CD4-positive, alpha-beta T cell treated with Interleukin-10 for 1 hour (primary cell): ENCODE results near the gene ZC3H6.
A peak's percentile ranks its signal among the peaks of the same experiment; 100 is the strongest.
"Not testable (repeated sequence)": the region's sequence is repeated elsewhere in the genome, so short reads cannot be mapped to it uniquely, and the experiment has no call there.

Source experiments
- DNase-seq: peaks from one replicate; pipeline ENCODE4 v3.0.0-alpha.2; 2020

ZC3H6 gene

DNA sequence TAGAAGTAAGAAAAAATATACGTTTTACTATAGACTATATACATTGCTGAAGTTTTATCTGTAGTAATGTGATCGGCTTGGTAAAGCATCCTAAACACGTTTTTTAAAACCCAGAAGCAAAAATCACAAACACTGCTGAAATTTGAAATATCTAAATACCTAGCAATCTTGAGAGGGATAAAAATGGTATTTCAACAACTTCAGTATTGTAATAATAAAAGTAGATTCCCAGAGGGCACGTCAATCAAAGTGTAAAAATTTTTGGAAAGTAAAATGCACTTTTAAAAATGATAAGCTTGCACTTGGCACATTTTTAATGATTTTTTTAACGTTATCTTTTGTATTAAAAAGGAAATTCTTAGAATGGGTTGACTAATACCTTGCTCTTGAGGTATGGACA lies 1.6 kb downstream of the ZC3H6 start:
- no peak for DNase-seq

DNA sequence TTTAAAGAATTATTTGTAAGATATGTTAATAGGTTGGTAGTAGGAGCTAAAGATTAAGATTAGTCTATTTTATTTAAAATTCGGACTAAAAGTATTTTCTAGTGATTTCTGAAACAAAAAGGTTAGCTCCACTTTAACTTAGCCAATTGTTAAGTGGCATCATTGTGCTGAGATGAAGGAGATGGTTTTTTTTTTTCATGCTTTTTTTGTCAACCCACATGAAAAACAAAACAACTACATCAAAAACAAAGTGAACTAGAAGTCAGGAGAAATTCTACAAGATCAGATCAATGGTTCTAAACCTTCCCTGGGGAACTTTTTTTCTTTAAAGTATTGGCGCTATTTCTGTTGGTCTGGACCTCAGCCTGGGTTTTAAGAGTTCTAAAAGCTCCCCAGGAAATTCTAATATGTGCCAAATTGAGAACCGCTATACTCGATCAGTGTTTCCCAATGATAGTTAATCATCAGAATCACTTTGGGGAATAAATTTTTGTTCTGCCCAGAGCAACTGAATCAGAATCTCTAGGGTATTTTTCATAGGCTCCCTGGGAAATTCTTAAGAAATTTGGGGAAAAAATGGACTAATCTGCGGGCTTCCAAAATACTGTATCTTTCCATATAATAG lies 2.3 kb downstream of the ZC3H6 start:
- peak; percentile 7 for DNase-seq

DNA sequence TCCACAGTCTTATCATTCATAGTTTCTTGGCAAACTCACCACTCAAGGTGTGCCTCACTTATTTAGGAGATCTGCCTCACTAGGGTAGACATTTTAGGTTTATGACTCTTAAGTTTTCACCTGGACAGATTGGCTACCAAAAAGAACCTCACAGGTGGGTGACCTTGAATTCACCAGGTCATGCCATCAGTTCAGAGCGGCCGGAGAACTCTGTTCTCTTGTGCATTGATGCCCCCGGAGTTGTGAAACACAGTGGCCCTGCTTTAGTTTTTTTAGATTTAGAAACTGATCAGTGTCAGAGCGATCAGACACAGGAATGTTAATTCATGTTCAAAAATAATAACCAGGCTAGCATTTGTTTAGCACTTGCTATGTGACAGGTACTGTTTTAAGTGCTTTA lies 6.7 kb downstream of the ZC3H6 start:
- DNase-seq: not testable (repeated sequence)

DNA sequence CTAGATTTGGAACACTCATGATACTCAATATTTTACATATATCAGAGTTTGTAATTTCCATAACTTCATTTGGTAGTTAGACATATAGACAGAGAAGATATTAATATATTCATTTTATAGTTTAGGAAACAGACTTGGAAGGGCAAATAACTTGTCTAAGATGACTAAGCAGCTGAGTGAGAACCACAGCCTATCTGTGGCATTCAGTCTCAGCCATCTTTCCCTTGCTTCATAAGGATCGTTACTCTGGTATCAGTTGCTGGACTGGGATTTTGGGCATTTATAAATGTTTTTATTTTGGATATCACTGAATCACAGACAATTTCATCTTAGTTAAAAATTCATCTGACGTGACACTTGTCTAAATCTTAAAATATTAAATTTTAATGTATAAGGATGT lies 8.1 kb downstream of the ZC3H6 start:
- not testable (repeated sequence) for DNase-seq

DNA sequence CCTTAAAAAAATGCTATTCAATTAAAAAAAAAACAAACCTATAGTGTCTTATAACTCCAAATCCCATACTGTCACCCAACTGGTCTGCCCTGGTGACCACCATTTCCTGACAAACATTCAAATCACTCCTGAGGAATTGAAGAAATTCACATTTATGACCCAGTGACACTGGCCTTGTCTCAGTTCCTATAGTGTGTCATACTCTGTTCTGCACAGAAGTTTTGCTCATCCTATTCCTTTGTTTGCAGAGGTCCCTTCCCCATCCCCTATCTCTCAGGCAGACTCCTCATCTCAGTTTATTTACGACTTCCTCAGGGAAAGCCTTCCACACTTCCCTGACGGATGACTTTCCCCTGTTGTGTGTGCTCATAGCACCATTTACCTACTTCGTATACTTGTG lies 14.7 kb downstream of the ZC3H6 start:
- DNase-seq: no peak

DNA sequence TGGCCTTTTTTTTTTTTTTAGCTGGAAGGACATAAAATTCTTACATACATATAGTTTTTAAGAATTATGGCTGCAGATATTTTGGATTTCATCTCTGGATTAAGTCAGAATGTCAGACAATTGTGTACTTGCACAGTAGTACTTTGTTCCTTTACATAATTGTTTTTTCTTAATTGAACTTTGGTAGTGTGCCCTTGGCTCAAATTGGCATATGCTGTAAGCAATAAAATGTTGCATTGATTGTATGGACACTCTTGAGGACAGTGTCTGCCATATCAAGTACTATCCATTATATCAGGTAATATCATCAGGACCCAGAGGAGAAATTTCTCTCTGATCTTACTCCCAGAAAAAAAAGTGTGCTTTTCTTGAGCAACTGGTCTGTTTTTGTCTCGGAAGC lies 15.3 kb downstream of the ZC3H6 start:
- no peak for DNase-seq

DNA sequence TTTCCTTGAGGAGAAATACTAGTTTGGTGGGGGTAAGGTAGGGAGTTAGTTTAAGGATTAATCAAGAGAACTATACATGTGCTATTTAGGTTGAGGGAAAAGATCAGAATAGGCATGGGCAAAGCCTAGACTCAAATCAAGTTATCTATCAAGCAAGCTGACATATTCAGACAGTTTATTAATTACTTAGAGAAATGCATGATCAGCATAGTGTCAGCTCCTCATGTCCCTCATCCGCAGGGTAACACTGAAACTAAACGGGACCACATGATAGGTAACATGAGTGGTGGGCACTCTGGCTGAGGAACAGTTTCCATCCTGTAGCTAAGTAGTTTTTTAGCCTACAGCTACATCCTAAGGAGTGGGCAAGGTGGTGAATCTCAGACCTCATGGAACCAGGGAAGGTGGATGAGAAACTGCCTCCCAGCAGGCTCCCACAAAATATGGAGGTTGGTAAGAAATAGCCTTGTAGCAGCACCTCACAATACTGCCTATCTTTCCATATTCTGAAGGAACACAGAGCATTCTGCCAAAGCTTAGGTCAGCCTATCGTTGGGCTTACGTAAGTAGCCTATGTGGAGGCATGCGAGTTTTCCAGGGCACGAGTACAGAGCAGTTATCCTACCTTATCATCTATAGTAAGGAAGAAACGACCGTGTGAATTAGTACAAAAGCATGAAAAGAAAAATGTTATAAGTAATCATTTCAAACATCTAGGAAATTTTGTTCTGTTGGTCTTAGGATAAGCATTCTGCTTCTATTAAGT lies 18.4 kb downstream of the ZC3H6 start:
- no peak for DNase-seq

DNA sequence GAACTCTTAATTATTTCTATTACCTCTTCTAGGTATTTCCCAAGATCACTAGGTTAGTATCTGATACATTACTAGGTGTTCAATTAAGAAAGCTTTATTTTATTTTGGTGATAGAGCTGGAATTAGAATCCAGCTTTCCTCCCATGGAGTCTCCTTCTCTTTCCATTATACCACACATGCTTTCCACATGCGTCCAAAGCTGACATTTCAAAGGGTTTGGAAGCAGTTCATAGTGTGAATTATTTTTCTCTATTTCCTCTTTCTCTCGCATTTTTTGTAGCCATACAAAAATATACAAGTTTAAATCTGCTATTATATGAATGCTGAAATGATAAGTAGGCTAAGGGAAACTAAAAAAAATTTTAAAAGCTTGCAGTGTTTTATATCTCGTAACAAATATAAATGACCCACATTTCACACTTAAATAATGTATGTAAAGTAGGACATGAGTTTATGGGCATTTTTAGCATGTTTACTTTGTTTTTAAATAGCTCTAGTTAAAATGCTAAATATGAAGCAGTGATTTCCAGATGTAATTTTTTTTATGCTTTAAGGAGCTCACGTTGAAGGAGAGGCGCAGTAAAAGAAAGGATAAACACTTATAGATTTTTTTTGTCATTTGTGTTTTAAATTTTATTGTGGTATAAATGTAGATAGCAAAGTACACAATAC lies 20.1 kb downstream of the ZC3H6 start:
- DNase-seq: no peak

DNA sequence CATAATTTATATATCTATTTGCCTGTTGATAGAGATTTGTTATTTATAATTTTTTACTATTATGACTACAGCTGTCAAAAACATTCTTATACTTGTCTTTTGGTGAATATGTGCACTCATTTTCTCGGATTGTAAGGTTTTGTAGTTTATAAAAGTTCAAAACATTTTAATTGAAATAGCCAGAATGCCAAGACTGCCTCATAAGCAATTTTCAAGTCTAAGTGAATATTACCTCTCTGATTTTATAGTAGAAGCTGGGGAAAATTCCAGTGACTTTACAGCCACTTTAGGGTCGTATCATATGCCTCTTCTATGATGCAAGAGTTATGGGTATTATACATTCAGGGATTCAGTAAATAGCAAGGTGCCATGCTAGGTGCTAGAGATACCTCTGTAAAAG lies 21.0 kb downstream of the ZC3H6 start:
- no peak for DNase-seq

DNA sequence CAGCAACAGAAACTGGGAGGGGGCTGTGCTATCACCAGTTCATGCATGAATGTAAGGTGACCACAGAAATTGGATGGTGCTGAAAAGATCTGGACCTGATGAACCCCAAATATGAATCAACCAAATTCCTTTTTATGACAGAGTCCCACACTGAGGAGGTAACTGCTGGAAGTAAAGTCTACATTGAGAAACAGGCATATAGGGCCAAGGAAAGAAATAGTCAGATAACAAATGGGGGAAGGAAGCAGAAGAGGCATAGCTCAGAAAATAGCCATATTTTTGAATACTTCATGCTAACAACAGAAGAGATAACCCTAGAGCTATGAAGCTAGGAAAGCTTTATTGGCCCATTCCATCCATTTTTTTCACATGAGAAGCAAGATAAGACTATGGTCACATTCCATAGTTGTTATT lies 25.8 kb downstream of the ZC3H6 start:
- no peak for DNase-seq

DNA sequence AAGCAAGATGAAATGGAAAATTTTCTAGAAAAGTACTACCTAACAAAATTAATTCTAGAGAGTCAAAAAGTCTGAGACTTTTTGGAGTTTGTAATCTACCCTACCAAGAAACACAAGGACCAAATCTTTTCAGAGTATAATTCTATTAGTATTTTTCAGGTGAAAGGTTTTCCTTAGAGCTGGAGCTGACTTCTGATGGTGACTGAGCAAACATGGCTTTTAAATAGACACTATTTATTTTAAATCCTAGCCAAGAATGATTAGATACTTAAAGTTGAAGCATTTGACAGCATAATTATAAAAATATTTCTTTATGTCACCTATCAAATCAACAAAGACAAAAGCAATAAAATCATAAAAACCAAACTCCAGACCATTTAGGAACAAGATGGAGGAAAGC lies 26.6 kb downstream of the ZC3H6 start:
- no peak for DNase-seq

DNA sequence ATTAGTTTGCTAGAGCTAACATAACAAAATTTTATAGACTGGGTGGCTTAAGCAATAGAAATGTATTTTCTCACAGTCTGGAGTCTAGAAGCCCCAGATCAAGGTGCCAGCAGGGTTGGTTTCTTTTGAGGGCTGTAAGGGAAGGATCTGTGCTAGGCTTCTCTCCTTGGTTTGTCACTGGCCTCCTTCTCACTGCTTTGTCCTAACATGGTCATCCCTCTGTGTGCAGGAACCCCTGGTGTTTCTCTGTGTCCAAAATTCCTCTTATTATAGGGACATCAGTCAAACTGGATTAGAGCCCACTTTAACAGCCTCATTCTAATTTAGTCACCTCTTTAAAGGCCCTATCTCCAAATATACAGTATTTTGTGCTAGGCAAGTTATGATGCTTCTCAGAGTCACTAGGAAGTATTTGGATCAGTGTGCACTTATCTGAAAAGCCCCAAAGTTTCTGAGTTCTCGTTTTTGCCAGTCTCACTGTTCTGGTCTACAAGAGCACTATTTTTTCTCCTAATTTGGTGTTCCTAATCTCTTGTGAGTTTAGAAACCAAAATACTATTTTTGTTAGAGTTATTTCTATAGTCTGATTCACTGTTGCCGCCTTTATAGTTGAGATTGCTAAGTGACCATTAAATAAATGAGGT lies 29.0 kb downstream of the ZC3H6 start:
- DNase-seq: no peak

DNA sequence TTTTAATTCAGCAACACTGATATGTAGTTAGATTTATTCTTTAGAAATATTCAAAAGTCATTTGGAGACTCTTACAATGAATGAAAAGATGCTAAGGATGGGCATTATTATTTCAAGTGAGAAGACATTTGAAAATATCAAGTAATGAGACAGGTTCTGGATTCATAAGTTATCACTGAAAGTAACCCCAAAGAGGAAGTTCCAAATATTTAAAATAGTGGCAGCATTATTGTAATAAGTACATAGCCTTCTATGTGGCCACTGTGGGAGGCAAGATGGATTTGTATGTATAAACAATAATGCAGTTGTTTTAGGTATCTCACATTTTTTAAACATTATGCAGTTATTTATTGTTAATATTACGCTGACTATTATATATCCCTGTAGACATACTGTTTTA lies 29.7 kb downstream of the ZC3H6 start:
- DNase-seq: no peak

DNA sequence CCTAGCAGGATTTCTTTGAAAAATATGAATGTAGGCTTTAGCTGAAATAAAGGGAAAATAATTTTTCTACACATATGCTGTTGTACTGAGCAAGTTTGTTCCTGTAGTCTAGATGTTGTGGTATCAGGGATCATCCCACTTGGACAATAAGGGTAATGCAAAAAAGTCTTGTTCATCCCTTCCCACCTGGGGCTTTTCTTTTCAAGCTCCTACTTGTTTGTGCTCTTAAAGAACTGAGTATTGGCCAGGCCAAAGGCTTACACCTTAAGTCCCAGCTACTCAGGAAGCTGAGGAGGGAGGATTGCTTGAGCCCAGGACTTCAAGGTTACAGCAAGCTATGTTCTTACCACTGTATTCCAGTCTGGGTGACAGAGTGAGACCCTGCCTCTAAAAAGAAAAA lies 35.5 kb downstream of the ZC3H6 start:
- no peak for DNase-seq

DNA sequence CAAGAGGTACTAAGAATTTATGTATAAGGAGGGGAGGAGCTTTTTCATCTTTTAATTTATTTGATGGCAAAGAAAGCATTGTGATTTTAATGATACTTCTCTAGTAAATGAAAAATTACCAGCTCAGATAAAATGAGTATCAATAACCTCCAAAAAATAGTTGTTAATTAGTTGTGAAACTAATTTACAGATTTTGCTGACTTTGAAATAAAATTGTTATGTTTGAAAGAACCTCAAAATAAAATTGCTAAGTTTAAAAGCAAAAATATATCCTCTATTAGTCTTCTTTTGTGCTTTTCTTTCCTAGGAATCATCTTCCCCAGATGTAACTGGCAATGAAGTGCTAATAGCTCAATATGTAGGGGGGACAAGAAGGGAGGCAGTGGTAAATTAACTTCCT lies 36.5 kb downstream of the ZC3H6 start:
- DNase-seq: no peak

DNA sequence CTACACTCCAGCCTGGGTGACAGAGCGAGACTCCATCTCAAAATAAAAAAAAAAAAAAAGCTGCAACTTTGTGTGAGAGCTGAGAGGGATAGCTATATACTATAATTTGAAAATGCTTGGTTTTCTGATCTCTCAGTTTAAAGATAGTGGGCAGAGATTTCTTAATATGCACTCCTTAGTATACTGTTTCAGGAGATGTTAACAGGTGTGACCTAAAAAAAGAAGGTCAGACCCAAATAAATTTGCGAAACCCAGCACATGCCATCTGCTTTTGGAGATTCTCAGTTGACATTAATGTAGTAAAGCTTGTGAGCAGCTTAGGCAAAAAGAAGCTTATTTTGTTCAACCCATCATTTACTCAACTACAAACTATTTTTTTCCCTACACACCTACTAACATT lies 37.4 kb downstream of the ZC3H6 start:
- DNase-seq: no peak

DNA sequence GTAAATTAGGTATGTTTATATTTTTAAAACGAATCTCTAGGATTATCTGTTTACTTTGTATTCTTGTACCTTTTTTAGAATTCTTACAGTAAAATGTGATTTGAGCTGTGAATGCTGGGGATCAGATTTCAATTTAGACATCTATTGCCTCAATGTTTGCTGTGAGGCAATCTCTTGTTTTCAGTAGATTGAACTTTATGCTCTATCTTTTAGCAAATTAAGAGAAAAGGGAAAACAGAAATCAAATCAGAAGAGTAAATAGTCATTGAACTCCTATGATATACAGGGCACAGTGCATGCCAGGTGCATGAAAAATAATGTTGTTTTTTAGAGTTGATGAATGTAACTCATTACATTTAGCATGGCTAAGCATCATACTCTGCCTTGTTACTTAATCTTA lies 39.5 kb downstream of the ZC3H6 start:
- DNase-seq: no peak

DNA sequence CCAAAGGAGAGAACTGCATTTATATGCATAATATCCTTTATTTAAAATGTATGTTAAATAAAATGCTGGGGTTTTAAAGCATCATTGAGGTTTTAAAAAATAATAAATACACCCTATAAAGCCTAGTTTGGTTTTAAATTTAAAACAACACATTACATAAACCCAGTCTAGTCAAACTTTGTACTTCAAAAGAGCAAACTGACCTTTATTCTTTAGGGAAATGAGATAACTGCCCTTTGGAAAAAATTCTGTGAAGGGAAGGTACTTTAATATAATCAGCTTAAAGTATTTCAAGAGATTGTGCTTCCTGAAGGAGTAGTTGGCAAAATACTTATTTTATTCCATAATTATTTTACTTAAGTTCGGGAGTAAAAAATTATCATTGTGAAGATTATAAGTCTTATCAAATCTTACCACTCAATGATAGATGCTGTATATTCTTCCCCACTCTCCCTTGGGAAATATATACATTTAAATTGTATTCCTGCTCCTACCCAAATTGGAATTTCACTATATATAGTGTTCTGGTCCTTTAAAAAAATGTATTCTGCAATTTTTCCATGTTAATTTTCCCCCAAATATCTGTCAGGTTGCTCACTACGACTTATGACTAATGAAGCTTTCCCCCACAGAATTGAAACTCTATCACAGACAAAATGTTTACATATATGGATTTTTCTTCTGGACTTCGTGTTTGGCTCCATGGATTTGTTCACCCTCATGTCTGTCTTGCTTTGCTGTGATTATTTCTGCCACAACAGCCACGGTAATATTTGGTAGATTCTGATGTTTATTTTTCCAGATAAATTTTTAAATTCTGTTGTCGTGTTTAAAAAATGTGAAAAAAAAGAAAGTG lies 42.1 kb downstream of the ZC3H6 start:
- no peak for DNase-seq

DNA sequence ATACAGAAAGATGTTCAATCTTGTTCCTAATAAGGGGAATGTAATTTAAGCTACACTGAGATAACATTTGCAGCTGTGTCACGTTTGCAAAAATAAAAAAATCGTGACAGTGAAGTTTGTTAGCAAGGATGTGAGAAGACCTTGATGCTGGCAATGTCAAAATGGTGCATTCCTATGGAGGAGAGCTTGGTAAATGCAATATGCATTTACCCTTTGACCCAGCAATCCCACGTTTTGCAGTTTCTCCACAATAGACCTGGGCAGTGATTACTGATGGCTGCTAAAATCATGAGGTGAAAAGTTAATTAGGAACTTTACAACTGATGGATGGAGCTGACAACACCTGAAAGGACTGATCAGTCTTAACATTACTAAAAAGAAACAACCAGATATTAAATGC lies 43.1 kb downstream of the ZC3H6 start:
- no peak for DNase-seq

DNA sequence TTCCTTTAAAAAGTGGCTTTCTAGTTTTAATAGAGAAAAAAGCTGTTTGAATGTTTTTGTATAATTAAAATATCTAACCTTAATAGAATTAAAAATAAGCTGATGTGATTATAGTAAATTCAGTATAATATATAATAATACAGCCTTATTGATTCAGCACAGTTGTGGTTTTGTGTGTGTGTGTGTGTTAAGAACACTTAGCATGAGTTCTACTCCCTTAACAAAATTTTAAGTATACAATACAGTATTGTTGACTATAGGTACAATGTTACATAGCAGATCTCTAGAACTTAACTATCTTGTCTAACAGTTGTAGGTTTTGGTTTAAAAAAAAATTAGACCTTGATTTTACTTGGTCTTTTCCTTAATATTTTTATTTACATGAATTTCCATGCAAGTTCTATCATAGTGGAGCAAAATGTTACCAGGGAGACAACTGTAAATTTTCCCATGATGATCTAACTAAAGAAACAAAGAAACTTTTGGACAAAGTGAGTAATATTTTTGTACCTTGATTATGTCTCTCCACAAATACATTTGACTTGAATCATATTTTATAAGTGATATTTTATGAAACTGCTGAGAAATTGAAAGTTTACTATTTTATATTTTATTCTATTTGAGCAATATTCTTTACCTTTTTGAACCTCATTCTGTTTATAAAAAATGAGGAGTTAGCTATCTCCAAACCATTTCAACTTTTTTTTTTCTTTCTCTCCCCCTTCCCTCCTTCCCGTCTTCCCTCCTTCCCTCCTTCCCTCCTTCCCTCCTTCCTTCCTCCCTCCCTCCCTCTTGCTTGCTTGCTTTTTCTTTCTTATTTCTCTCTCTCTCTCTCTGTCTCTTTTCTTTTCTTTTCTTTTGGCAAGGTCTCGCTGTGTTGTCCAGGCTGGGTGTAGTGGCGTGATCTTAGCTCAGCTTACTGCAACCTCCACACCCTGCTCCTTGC lies 46.3 kb downstream of the ZC3H6 start:
- DNase-seq: no peak

DNA sequence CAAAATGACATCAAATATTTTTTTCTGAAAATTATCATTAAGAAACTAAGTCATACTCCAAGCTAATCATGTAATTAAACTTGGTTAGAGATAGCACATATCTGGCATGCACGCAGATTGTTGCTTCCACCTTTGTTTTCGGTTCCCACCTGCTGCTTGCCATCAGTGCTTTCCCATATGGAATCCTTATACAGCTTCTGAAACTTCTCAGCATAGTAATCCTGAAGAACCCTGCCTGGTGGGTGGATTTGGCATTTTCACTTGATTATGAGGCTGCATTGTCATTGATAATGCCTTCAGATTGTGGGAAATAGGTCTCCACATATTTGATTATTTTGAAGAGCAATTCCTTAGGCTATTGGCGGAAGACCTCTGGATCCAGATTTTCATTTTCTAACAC lies 47.5 kb downstream of the ZC3H6 start:
- no peak for DNase-seq
